BJ (cell line): Measurements from ENCODE around the gene PUDP. TPM values are rescaled to one million over a fixed set of nuclear protein-coding genes. Genes with fewer than 3 reads are reported as not detected.

Experiments
- CTCF ChIA-PET: fragments of 350-600 bp; formaldehyde crosslinking; extraction: SDS; loops from one replicate; lab custom pipeline; 2021; ENCODE audit warnings: antibody characterized with exemption, inconsistent platforms; lab: Yijun Ruan, JAX
- POLR2A ChIA-PET: fragments of 300-600 bp; sonication (Branson Sonifier 250); formaldehyde crosslinking; extraction: SDS; loops from one replicate; lab custom pipeline; 2021; ENCODE audit warnings: antibody characterized with exemption; lab: Charles Lee
- DNase-seq: peaks from one replicate; pipeline ENCODE4 v3.0.0-alpha.2; 2011; ENCODE audit warnings: low read depth
- H3K27me3 ChIP-seq: 2 replicates; pipeline ENCODE4 v1.6.0; 2011; ENCODE audit warnings: low read length; ENCODE audit not compliant: control insufficient read depth, insufficient read depth
- H3K36me3 ChIP-seq: 2 replicates; pipeline ENCODE4 v1.5.1; 2011; ENCODE audit warnings: low read length; ENCODE audit not compliant: control insufficient read depth, insufficient read depth
- H3K4me3 ChIP-seq: 2 replicates; pipeline ENCODE4 v1.5.1; 2011; ENCODE audit warnings: low read depth, mild to moderate bottlenecking, control low read depth, low read length
- CTCF ChIP-seq: IDR thresholded peaks from 2 replicates; pipeline ENCODE4 v1.5.1; 2011; ENCODE audit warnings: low read depth, mild to moderate bottlenecking, control low read depth, inconsistent platforms, low read length, moderate library complexity; ENCODE audit not compliant: insufficient read depth
- polyA plus RNA-seq: library from polyadenylated mRNA; depleted of rRNA; stranded (reverse); fragments of >200 nt; gene quantifications from 2 replicates; pipeline ENCODE4 v1.2.3, GENCODE V29; 2011

The PUDP gene
- polyA plus RNA-seq, 1 experiment = 17.2 TPM

GRCh38 chrX:7061429-7061828, 86.5 kb downstream of the PUDP start:
- ChIA-PET CTCF (no interaction called here), POLR2A (no interaction called here)
- no peak for DNase-seq

GRCh38 chrX:7060444-7060843, 87.5 kb downstream of the PUDP start:
- ChIA-PET POLR2A (no interaction called here), CTCF (no interaction called here)
- Histone ChIP-seq H3K4me3 (no peak overlapping the region), H3K36me3 (no peaks in the 10 kb centered on the region), H3K27me3 (no peaks in the 10 kb centered on the region)
- TF ChIP-seq CTCF = no peak
- DNase-seq = no peak

More at GRCh38 chrX:7061429-7061828, 86.5 kb downstream of the PUDP start:
- no peak for TF ChIP-seq CTCF
- Histone ChIP-seq H3K4me3 (no peak overlapping the region), H3K27me3 (no peaks in the 10 kb centered on the region), H3K36me3 (no peaks in the 10 kb centered on the region)

GRCh38 chrX:7059859-7060258, 88.1 kb downstream of the PUDP start:
- TF ChIP-seq CTCF = no peak
- Histone ChIP-seq H3K36me3 (no peaks in the 10 kb centered on the region), H3K4me3 (no peak overlapping the region), H3K27me3 (no peaks in the 10 kb centered on the region)
- ChIA-PET CTCF (no interaction called here), POLR2A (no interaction called here)
- no peak for DNase-seq

- Histone ChIP-seq H3K36me3 (no peaks in the 10 kb centered on the region), H3K27me3 (no peaks in the 10 kb centered on the region), H3K4me3 (no peak overlapping the region)
- no peak for TF ChIP-seq CTCF
- CTCF ChIA-PET = no interaction called here
- POLR2A ChIA-PET = no interaction called here
- no peak for DNase-seq
These were observed 88.6 kb downstream of the PUDP start for GRCh38 chrX:7059214-7059838.

GRCh38 chrX:7055386-7056137, 92.4 kb downstream of the PUDP start:
- CTCF ChIA-PET = no interaction called here
- no peak for DNase-seq
- POLR2A ChIA-PET = no interaction called here
- TF ChIP-seq CTCF = no peak
- Histone ChIP-seq H3K36me3 (no peaks in the 10 kb centered on the region), H3K4me3 (no peak overlapping the region), H3K27me3 (no peaks in the 10 kb centered on the region)
